GM18517 (cell line): Measurements from ENCODE around the gene OR10A5.
"Not testable (repeated sequence)": the region's sequence is repeated elsewhere in the genome, so short reads cannot be mapped to it uniquely, and the experiment has no call there.

Experiments used
- ATAC-seq: cut with Tn5 transposase; IDR thresholded peaks from one replicate; pipeline ENCODE4 v1.9.1; 2021; ENCODE audit warnings: mild to moderate bottlenecking, moderate library complexity; ENCODE audit not compliant: unreplicated experiment

Gene OR10A5

GRCh38 chr11:6871278-6871677, 25.8 kb downstream of the OR10A5 start:
- ATAC-seq = no peak

GRCh38 chr11:6875761-6876160, 30.3 kb downstream of the OR10A5 start:
- ATAC-seq = no peak

DNA sequence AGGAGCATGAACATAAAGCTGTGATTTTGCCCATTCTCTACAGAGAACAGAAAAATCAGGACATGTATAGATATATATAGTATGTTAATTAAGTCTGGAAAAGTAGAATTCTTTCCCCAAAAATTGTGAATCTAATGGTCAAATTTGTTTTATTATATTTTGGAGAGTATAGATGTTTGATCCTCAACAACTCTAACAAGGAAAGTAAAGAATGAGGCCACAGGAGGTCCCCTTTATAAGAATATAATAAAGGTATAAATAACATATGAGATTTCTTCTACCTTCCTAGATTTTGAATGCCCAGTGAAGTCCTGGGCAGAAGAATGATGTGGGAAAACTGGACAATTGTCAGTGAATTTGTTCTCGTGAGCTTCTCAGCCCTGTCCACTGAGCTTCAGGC, 30.8 kb downstream of the OR10A5 start, which contains the start of gene OR10A4:
TSS of gene OR10A4 (plus strand) at position 301 of the 400 bp plus-strand sequence. CDS start at position 324, 23 bp downstream.
- ATAC-seq = no peak

GRCh38 chr11:6876914-6877313, 31.4 kb downstream of the OR10A5 start:
- no peak for ATAC-seq

DNA sequence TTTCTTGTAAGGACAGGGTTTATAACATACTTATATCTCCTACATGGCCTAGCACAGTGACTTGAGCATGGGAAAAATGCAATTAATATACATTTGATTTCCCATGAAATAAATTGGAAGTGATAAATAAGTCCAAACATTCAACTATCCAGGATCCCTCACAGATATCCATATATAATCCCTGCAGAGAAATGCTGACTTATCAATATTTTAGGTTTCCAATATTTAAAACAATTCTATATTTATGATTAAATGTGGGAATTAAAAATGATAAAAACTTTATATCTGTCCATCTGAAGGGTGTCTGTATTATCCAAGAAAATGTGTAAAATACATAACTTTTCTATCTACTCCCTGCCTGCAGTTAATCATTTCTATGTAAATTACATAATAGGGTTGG, 37.3 kb downstream of the OR10A5 start:
- ATAC-seq = no peak

- not testable (repeated sequence) for ATAC-seq
Measured at GRCh38 chr11:6887711-6888110, 42.2 kb downstream of the OR10A5 start.

- no peak for ATAC-seq
Measured at GRCh38 chr11:6888830-6889229, 43.3 kb downstream of the OR10A5 start.

GRCh38 chr11:6889835-6890234, 44.4 kb downstream of the OR10A5 start:
- ATAC-seq = no peak

DNA sequence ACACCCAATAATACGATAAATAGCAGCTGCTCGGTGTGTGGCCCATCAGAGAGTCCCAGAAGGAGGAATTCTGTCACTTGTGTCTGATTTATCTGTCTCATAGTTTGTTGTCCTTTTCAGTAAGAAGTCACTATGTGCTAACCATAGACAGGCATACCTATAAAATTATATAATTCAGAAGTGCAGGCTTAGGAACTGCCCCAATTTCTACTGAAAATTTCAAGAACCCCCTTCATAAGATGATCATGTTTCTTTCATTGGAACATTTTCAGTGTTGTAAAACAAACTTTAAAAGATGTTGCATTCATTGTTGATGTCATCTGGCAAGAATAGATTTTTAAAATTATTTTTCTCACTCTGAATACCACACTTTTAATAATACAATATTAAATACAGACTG, 46.9 kb downstream of the OR10A5 start, which contains the start of gene OR2D2:
TSS of gene OR2D2 (minus strand) at position 101 of the 400 bp plus-strand sequence. CDS start at position 101, 0 bp downstream.
- no peak for ATAC-seq

- ATAC-seq = no peak
Measured at GRCh38 chr11:6894097-6894496, 48.6 kb downstream of the OR10A5 start.

DNA sequence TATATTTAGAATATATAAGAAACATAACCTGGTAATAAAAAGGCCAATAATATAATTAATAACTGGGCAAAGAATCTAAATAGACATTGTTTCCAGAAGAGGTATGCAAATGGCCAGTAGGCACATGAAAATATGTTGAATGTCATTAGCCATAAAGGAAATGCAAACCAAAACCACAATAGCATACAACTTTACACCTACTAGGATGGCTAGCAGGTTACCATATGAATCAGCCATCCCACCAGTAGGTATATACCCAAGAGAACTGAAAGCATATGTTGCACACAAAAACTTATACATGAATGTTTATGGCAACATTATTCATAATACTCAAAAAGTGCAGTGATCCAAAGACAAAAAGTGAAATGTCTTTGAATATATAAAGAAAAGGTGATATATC, 49.5 kb downstream of the OR10A5 start:
- ATAC-seq = peak; percentile 90
